Measurements from ENCODE around the gene RBM45.

RBM45 gene

DNA sequence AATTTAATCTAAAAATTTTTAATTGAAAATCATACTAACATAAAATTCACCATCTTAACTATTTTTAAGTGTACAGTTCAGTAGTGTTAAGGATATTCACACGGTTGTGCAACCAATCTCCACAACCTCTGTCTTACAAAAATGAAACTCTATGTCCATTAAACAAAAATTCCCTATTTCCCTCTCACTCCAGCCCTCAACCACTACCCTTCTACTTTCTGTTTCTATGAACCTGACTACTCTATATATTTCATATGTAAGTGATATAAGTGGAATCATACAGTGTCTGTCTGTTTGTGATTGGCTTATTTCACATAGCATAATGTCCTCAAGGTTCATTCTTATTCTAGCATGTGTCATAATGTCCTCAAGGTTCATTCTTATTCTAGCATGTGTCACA is 47.7 kb downstream of the RBM45 start:
- DNase-seq (ENCODE audit: low read depth in 2 of 2), result no peak

DNA sequence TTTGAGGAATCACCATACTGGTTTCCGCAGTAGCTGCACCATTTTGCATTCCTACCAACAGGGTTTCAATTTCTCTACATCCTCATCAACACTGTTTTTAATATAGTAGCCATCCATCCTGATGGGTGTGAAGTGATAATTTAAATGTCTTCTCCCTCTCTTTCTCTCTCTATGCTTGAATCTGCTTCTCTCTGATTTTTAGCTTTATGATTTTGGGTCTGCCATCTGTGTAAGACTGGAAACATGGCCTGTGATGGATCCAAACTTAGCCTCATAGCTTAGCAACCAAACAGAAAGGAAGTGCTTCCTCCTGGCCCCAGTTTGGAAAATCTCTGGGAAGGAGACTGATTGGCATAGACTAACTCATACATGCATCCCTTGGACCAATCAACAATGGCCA is 48.4 kb downstream of the RBM45 start:
- no peak for DNase-seq (ENCODE audit: low read depth in 2 of 2)

- DNase-seq (ENCODE audit: low read depth in 2 of 2), result no peak
These were observed 51.2 kb downstream of the RBM45 start for GRCh38 chr2:178163395-178163794.

GRCh38 chr2:178163911-178164310 is 51.7 kb downstream of the RBM45 start:
- no peak for DNase-seq (ENCODE audit: low read depth in 2 of 2)

DNA sequence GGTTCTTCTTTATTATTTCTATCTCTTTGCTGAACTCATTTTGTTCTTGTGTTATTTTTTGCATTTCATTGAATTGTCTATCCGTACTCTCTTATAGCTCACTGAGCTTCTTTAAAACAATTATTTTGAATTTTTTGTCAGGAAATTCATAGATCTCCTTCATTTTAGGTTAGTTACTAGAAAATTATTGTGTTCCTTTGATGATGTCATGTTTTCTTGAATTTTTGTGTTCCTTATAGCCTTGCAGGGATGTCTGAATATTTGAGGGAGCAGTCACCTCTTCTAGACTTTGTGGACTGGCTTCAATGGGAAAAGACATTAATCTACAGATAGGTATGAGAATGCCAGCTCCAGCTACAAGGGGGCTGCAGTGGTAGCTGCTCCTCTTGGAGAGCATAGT is 61.4 kb downstream of the RBM45 start:
- DNase-seq (ENCODE audit: low read depth in 2 of 2), result no peak

DNA sequence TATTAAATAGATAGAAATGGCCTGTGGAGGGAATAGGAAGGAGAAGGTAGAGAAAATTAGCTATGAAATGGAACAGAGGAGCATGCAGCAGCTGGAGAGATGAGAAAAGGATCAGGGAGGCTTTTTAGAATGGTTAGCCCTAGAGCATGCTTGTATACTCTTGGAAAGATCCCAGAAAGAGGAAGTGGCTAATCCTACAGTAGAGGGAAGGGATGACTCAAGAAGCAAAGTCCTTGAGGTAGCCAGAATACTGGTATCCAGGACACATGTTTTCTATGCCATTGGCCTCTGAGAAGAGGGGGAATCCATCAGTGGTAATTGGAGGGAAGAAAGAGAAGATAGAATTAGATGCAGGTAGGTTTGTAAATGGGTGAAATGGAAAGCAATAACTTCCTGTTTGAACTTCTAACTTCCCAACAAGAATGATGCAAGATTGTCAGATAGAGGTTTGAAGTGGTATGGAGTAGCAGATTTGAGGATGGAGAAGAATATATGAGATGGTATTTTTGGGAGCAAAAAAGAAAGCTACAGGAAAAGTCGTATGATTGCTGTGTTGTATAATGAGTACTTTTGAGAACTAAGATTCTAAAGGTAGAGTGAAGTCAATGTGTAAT is 64.9 kb downstream of the RBM45 start:
- no peak for DNase-seq (ENCODE audit: low read depth in 2 of 2)
